Dendritic cell treated with granulocyte-macrophage colony-stimulating factor and Interleukin-4, amounts not matched to agents 40 ng/mL and 50 ng/mL, for 4 days (primary cell): ENCODE data around the gene XPR1.
"Not testable (repeated sequence)": the region's sequence is repeated elsewhere in the genome, so short reads cannot be mapped to it uniquely, and the experiment has no call there.

Source experiments
- H3K27ac Mint-ChIP-seq: one replicate; pipeline ENCODE4 v1.8.0; 2022; ENCODE audit warnings: mild to moderate bottlenecking, mixed read lengths
- H3K27me3 Mint-ChIP-seq: one replicate; pipeline ENCODE4 v1.8.0; 2022; ENCODE audit warnings: mild to moderate bottlenecking, mixed read lengths
- H3K36me3 Mint-ChIP-seq: one replicate; pipeline ENCODE4 v1.8.0; 2022; ENCODE audit warnings: low read depth, mixed read lengths
- H3K4me1 Mint-ChIP-seq: one replicate; pipeline ENCODE4 v1.8.0; 2022; ENCODE audit warnings: low read depth, mixed read lengths
- H3K4me3 Mint-ChIP-seq: one replicate; pipeline ENCODE4 v1.8.0; 2022; ENCODE audit warnings: mild to moderate bottlenecking, moderate library complexity, mixed read lengths
- H3K9me3 Mint-ChIP-seq: one replicate; pipeline ENCODE4 v1.8.0; 2022; ENCODE audit warnings: mixed read lengths
- intact Hi-C: fragments of 100-400 bp; cut with micrococcal nuclease; formaldehyde crosslinking; loops from one replicate; pipeline ENCODE4 v1.15.0; 2022

Gene XPR1

GRCh38 chr1:180849031-180849775 lies 217.4 kb downstream of the XPR1 start:
- Mint-ChIP-seq H3K4me1 (peaks cover 18% of the 10 kb centered on the region), H3K27ac (no peak overlapping the region), H3K36me3 (no peaks in the 10 kb centered on the region), H3K4me3 (no peak overlapping the region), H3K9me3 (no peaks in the 10 kb centered on the region), H3K27me3 (peaks cover 31% of the 10 kb centered on the region)
- intact Hi-C loops, result no loop called here

GRCh38 chr1:180851995-180852887 lies 220.4 kb downstream of the XPR1 start:
- intact Hi-C loops, result no loop called here
- Mint-ChIP-seq H3K27ac (no peak overlapping the region), H3K4me3 (no peak overlapping the region), H3K4me1 (peaks cover 24% of the 10 kb centered on the region), H3K27me3 (peaks cover 51% of the 10 kb centered on the region), H3K36me3 (no peaks in the 10 kb centered on the region), H3K9me3 (no peaks in the 10 kb centered on the region)

DNA sequence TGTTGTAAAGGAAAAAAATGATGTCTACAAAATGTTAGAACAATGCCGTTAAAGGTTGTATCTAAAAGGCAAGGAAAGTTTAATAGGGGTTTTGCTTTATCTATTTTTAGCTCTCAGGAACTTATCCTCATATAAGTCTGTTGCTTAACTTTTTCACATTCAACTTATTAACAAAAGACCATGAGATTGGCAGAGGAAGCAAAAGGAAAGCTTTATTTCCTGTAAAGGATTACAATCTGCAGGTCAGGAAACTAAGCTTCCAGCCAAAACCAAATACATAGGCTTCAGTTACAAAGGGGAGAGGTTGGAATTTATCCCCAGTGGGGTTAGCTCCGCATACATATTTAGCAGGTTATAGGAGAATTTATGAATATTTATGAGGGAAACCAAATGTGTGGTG lies 222.2 kb downstream of the XPR1 start:
- H3K4me1 Mint-ChIP-seq, result peaks cover 37% of the 10 kb centered on the region
- no peak overlapping the region for H3K27ac Mint-ChIP-seq
- H3K4me3 Mint-ChIP-seq, result no peak overlapping the region
- intact Hi-C loops, result no loop called here
- H3K36me3 Mint-ChIP-seq, result no peaks in the 10 kb centered on the region
- H3K9me3 Mint-ChIP-seq, result no peaks in the 10 kb centered on the region
- peaks cover 49% of the 10 kb centered on the region for H3K27me3 Mint-ChIP-seq

DNA sequence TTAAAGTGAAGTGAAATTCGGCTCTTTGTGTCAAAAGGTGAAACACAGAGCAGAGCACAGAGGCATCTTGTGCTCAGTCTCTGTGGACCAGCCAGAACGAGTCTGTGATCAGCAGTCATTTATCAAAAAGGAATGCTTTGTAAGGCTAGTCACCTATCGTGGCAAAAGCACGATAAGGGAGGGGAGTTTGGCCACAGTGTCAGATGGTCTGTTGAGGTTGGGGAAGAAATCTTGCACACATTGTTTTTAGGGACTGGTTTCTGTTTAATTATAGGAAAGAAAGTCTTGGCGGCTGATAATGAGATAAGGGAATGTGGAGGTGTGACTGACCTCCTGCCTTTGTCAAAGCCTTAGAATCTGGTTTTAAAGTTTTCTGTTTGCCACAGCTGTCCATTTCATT lies 222.6 kb downstream of the XPR1 start:
- Mint-ChIP-seq H3K36me3 (no peaks in the 10 kb centered on the region), H3K4me3 (no peak overlapping the region), H3K27ac (no peak overlapping the region)

GRCh38 chr1:180857947-180858725 lies 226.3 kb downstream of the XPR1 start:
- peaks cover 33% of the 10 kb centered on the region for H3K4me1 Mint-ChIP-seq
- H3K27me3 Mint-ChIP-seq, result peaks cover 33% of the 10 kb centered on the region
- H3K9me3 Mint-ChIP-seq, H3K36me3 Mint-ChIP-seq, intact Hi-C loops: not testable (repeated sequence)
- H3K4me3 Mint-ChIP-seq, result peak overlapping the region; percentile 54
- H3K27ac Mint-ChIP-seq, result peak overlapping the region; percentile 36

More for the DNA sequence above, 222.6 kb downstream of the XPR1 start:
- peaks cover 41% of the 10 kb centered on the region for H3K4me1 Mint-ChIP-seq
- H3K9me3 Mint-ChIP-seq, result no peaks in the 10 kb centered on the region
- intact Hi-C loops, result no loop called here
- H3K27me3 Mint-ChIP-seq, result peaks cover 46% of the 10 kb centered on the region

DNA sequence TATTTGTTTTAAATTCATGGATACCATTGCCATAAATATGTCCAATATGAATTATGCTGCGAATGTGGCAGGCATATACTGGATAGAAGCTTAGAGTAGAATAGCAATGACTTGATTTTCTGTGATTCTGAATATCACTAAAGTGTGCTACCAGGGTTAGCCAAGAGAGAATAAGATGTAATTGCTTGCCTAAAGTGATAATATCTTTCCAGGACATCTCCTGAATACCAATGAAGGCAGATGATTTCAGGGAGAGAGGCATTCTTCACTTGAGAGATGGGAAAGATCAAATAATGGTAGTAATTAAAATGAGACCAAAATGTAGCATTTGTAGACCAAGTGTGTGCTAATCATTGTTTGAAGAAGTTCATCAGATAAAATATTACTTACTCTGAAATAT lies 227.5 kb downstream of the XPR1 start:
- H3K36me3 Mint-ChIP-seq, result no peaks in the 10 kb centered on the region
- no peak overlapping the region for H3K27ac Mint-ChIP-seq
- H3K4me1 Mint-ChIP-seq, result peaks cover 22% of the 10 kb centered on the region
- intact Hi-C loops, result no loop called here
- H3K4me3 Mint-ChIP-seq, result no peak overlapping the region
- peaks cover 21% of the 10 kb centered on the region for H3K27me3 Mint-ChIP-seq
- H3K9me3 Mint-ChIP-seq, result no peaks in the 10 kb centered on the region

GRCh38 chr1:180860535-180860934 lies 228.7 kb downstream of the XPR1 start:
- H3K27ac Mint-ChIP-seq, result no peak overlapping the region
- H3K27me3 Mint-ChIP-seq, result peaks cover 12% of the 10 kb centered on the region
- H3K4me3 Mint-ChIP-seq, result no peak overlapping the region
- peaks cover 8% of the 10 kb centered on the region for H3K36me3 Mint-ChIP-seq
- intact Hi-C loops, result loop anchor here (5.0 kb wide), 3 partner anchors 228 to 343 kb away; partner anchors contain the start of gene XPR1
- H3K9me3 Mint-ChIP-seq, result no peaks in the 10 kb centered on the region
- H3K4me1 Mint-ChIP-seq, result peaks cover 18% of the 10 kb centered on the region

DNA sequence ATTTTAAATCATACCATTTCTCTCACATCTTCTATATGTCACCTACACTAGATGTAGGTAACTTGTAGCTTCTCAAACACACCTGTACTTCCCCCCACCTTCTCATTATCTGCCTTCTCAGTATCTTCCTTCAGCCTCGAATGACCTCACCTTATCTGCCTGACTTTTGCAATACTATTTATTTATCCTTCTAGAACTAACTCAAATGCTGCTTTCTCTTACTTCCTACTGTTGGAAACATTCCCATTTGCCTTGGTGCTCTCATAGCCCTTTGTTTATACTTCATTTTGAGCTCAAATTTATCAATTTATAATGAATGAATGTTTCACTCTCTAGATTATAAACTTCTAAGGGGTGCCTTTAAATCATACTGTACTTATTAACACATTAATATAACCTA lies 230.5 kb downstream of the XPR1 start:
- Mint-ChIP-seq H3K36me3 (peaks cover 8% of the 10 kb centered on the region), H3K4me3 (no peak overlapping the region), H3K4me1 (peaks cover 16% of the 10 kb centered on the region), H3K27me3 (peaks cover 2% of the 10 kb centered on the region), H3K27ac (no peak overlapping the region), H3K9me3 (no peaks in the 10 kb centered on the region)
- intact Hi-C loops, result loop anchor here (5.0 kb wide), 3 partner anchors 230 to 345 kb away; partner anchors contain the start of gene XPR1

DNA sequence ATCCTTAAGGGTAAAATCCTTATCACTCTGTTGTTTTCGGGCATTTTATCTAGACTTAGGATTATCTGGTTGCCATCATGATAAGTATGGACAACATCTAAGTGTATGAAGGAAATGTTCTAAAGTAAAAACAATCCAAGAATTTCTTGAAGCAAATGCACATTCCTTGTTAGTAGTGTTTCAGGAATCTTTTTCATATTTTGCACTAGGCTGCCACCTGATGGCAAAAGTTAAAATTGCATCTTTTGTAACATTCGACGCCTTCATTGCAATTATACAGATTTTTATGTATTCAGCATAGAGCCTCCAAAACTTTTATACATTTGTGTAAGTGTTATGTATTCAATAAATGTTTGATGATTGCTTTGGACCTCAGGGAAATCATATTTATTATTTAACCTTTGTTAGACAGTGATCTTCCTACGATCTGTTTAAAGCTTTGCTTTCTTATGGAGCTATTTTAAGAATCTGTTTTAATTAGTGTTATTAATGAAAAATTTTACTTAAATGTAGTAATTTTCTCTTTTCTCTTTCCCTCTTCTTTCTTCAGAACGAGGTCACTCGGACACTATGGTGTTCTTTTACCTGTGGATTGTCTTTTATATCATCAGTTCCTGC lies 231.4 kb downstream of the XPR1 start:
- H3K9me3 Mint-ChIP-seq, result no peaks in the 10 kb centered on the region
- peaks cover 2% of the 10 kb centered on the region for H3K27me3 Mint-ChIP-seq
- no peak overlapping the region for H3K27ac Mint-ChIP-seq
- H3K4me1 Mint-ChIP-seq, result peaks cover 11% of the 10 kb centered on the region
- H3K4me3 Mint-ChIP-seq, result no peak overlapping the region
- intact Hi-C loops, result loop anchor here (5.0 kb wide), 3 partner anchors 231 to 346 kb away; partner anchors contain the start of gene XPR1
- H3K36me3 Mint-ChIP-seq, result peaks cover 8% of the 10 kb centered on the region

- H3K27ac Mint-ChIP-seq, result no peak overlapping the region
- H3K36me3 Mint-ChIP-seq, result peaks cover 28% of the 10 kb centered on the region
- no peak overlapping the region for H3K4me3 Mint-ChIP-seq
- H3K9me3 Mint-ChIP-seq, result no peaks in the 10 kb centered on the region
- H3K4me1 Mint-ChIP-seq, result no peaks in the 10 kb centered on the region
- H3K27me3 Mint-ChIP-seq, result no peaks in the 10 kb centered on the region
- intact Hi-C loops, result loop anchor here (1.0 to 10.0 kb wide), 3 partner anchors 93 to 543 kb away; no protein-coding TSS in a partner anchor
These were observed 250.1 kb downstream of the XPR1 start for GRCh38 chr1:180881806-180882509.

GRCh38 chr1:180884588-180885300 lies 252.9 kb downstream of the XPR1 start:
- no peak overlapping the region for H3K27ac Mint-ChIP-seq
- H3K4me1 Mint-ChIP-seq, result peaks cover 8% of the 10 kb centered on the region
- H3K27me3 Mint-ChIP-seq, result peaks cover 2% of the 10 kb centered on the region
- intact Hi-C loops, result loop anchor here (10.0 kb wide), 2 partner anchors 90 to 540 kb away; no protein-coding TSS in a partner anchor
- H3K9me3 Mint-ChIP-seq, result no peaks in the 10 kb centered on the region
- H3K4me3 Mint-ChIP-seq, result no peak overlapping the region
- H3K36me3 Mint-ChIP-seq, result peaks cover 36% of the 10 kb centered on the region

- Mint-ChIP-seq H3K4me3 (no peak overlapping the region), H3K36me3 (peaks cover 27% of the 10 kb centered on the region), H3K27me3 (peaks cover 2% of the 10 kb centered on the region), H3K27ac (no peak overlapping the region), H3K9me3 (no peaks in the 10 kb centered on the region), H3K4me1 (peaks cover 8% of the 10 kb centered on the region)
- intact Hi-C loops, result loop anchor here (10.0 kb wide), 2 partner anchors 88 to 538 kb away; no protein-coding TSS in a partner anchor
These were observed 254.5 kb downstream of the XPR1 start for GRCh38 chr1:180886338-180886737.
